PFSK-1 (cell line): ENCODE results near the gene SLC10A6.

Source experiments
- FOXP2 ChIP-seq: optimal IDR thresholded peaks from 2 replicates; pipeline ENCODE3; 2011; ENCODE audit warnings: borderline replicate concordance, control low read depth, inconsistent platforms; ENCODE audit not compliant: insufficient read depth; ENCODE audit errors: extremely low read length, extremely low read depth
- POLR2AphosphoS5 ChIP-seq: IDR thresholded peaks from 2 replicates; pipeline ENCODE4 v1.6.1; 2012; ENCODE audit warnings: low read depth, mild to moderate bottlenecking, control low read depth, low read length, moderate library complexity
- REST ChIP-seq, 2 experiments: IDR thresholded peaks; 2 replicates each; pipeline versions ENCODE4 v1.6.1 to v1.8.0; 2011 to 2012; ENCODE audit warnings: low read depth in 2 of 2, low read length in 2 of 2, control low read depth in 1 of 2, inconsistent platforms in 1 of 2, mild to moderate bottlenecking in 1 of 2, moderate library complexity in 1 of 2; ENCODE audit not compliant: insufficient read depth in 1 of 2
- SIN3A ChIP-seq: IDR thresholded peaks from 2 replicates; pipeline ENCODE4 v1.6.1; 2012; ENCODE audit warnings: mild to moderate bottlenecking, low read length, moderate library complexity, borderline replicate concordance; ENCODE audit not compliant: insufficient read depth
- TAF1 ChIP-seq: IDR thresholded peaks from 2 replicates; pipeline ENCODE4 v1.6.1; 2012; ENCODE audit warnings: low read length, control low read depth, borderline replicate concordance; ENCODE audit not compliant: insufficient read depth

SLC10A6 gene

GRCh38 chr4:86825511-86825910 is 23.7 kb downstream of the SLC10A6 start:
- TF ChIP-seq FOXP2 (no peak), TAF1 (no peak), POLR2AphosphoS5 (no peak), SIN3A (no peak), REST (IDR thresholded peaks at IDR 0.05; ENCODE audit: insufficient read depth in 1 of 2, low read depth in 2 of 2, low read length in 2 of 2) (no peak)

- TF ChIP-seq SIN3A (no peak), REST (IDR thresholded peaks at IDR 0.05; ENCODE audit: insufficient read depth in 1 of 2, low read depth in 2 of 2, low read length in 2 of 2) (no peak), FOXP2 (no peak), TAF1 (no peak), POLR2AphosphoS5 (no peak)
These were observed 27.0 kb downstream of the SLC10A6 start for GRCh38 chr4:86822136-86822535.

GRCh38 chr4:86821151-86821550 is 28.0 kb downstream of the SLC10A6 start:
- TF ChIP-seq TAF1 (no peak), REST (IDR thresholded peaks at IDR 0.05; ENCODE audit: insufficient read depth in 1 of 2, low read depth in 2 of 2, low read length in 2 of 2) (no peak), FOXP2 (no peak), POLR2AphosphoS5 (no peak), SIN3A (no peak)

GRCh38 chr4:86819561-86819960 is 29.6 kb downstream of the SLC10A6 start:
- TF ChIP-seq TAF1, result no peak
- no peak for TF ChIP-seq POLR2AphosphoS5
- no peak for TF ChIP-seq REST (IDR thresholded peaks at IDR 0.05; ENCODE audit: insufficient read depth in 1 of 2, low read depth in 2 of 2, low read length in 2 of 2)
- no peak for TF ChIP-seq FOXP2
- no peak for TF ChIP-seq SIN3A

- no peak for TF ChIP-seq FOXP2
- TF ChIP-seq REST (IDR thresholded peaks at IDR 0.05; ENCODE audit: insufficient read depth in 1 of 2, low read depth in 2 of 2, low read length in 2 of 2), result no peak
- TF ChIP-seq POLR2AphosphoS5, result no peak
- TF ChIP-seq SIN3A, result no peak
- TF ChIP-seq TAF1, result no peak
These were observed 30.3 kb downstream of the SLC10A6 start for GRCh38 chr4:86818841-86819240.
